ENCODE data around the gene URB1. TPM values are rescaled to one million over a fixed set of nuclear protein-coding genes. Genes with fewer than 3 reads are reported as not detected.

URB1 gene
- total RNA-seq, 2 experiments from 2014 or later, result 17.4 to 19.4 TPM

GRCh38 chr21:32366191-32366590, 26.6 kb downstream of the URB1 start:
- no peaks in the 10 kb centered on the region for H3K4me1 Mint-ChIP-seq (ENCODE audit: low read depth)
- DNase-seq, result no peak
- no peak for ATAC-seq
- no peaks in the 10 kb centered on the region for H3K9me3 Mint-ChIP-seq (ENCODE audit: insufficient read depth)
- POLR2A ChIA-PET, result no interaction called here
- peaks cover 65% of the 10 kb centered on the region for H3K36me3 Mint-ChIP-seq (ENCODE audit: low read depth)
- no peak overlapping the region for H3K27ac Mint-ChIP-seq
- CTCF ChIA-PET, result no interaction called here
- H3K27me3 Mint-ChIP-seq (ENCODE audit: low read depth), result no peaks in the 10 kb centered on the region
- no peak overlapping the region for H3K4me3 Mint-ChIP-seq

GRCh38 chr21:32364796-32365195, 28.0 kb downstream of the URB1 start:
- peak overlapping the region; percentile 32 for H3K27ac Mint-ChIP-seq
- no peaks in the 10 kb centered on the region for H3K4me1 Mint-ChIP-seq (ENCODE audit: low read depth)
- ChIA-PET CTCF (interaction anchor here (1.8 kb wide), 1 partner anchor 236 kb away, joined by 5 read pairs; no protein-coding TSS in a partner anchor), POLR2A (no interaction called here)
- DNase-seq (no peak), ATAC-seq (no peak)
- peaks cover 72% of the 10 kb centered on the region for H3K36me3 Mint-ChIP-seq (ENCODE audit: low read depth)
- no peak overlapping the region for H3K4me3 Mint-ChIP-seq
- no peaks in the 10 kb centered on the region for H3K27me3 Mint-ChIP-seq (ENCODE audit: low read depth)
- no peaks in the 10 kb centered on the region for H3K9me3 Mint-ChIP-seq (ENCODE audit: insufficient read depth)

GRCh38 chr21:32364387-32364786, 28.4 kb downstream of the URB1 start:
- H3K36me3 Mint-ChIP-seq (ENCODE audit: low read depth), result peaks cover 73% of the 10 kb centered on the region
- CTCF ChIA-PET, result interaction anchor here (1.8 kb wide), 1 partner anchor 237 kb away, joined by 5 read pairs; no protein-coding TSS in a partner anchor
- POLR2A ChIA-PET, result interaction anchor here (0.6 kb wide), 1 partner anchor 55 kb away, joined by 3 read pairs; no protein-coding TSS in a partner anchor
- H3K9me3 Mint-ChIP-seq (ENCODE audit: insufficient read depth), result no peaks in the 10 kb centered on the region
- H3K27ac Mint-ChIP-seq, result peak overlapping the region; percentile 32
- ATAC-seq, result no peak
- no peak for DNase-seq
- H3K4me1 Mint-ChIP-seq (ENCODE audit: low read depth), result no peaks in the 10 kb centered on the region
- no peaks in the 10 kb centered on the region for H3K27me3 Mint-ChIP-seq (ENCODE audit: low read depth)
- no peak overlapping the region for H3K4me3 Mint-ChIP-seq

GRCh38 chr21:32360401-32360975, 32.3 kb downstream of the URB1 start:
- ChIA-PET CTCF (interaction anchor here (1.0 kb wide), 1 partner anchor 241 kb away, joined by 5 read pairs; no protein-coding TSS in a partner anchor), POLR2A (no interaction called here)
- Mint-ChIP-seq H3K9me3 (ENCODE audit: insufficient read depth) (no peaks in the 10 kb centered on the region), H3K36me3 (ENCODE audit: low read depth) (peaks cover 75% of the 10 kb centered on the region), H3K4me1 (ENCODE audit: low read depth) (no peaks in the 10 kb centered on the region), H3K27ac (peak overlapping the region; percentile 3), H3K4me3 (no peak overlapping the region), H3K27me3 (ENCODE audit: low read depth) (no peaks in the 10 kb centered on the region)
- DNase-seq, result no peak
- no peak for ATAC-seq

GRCh38 chr21:32359719-32360260, 33.0 kb downstream of the URB1 start:
- H3K4me1 Mint-ChIP-seq (ENCODE audit: low read depth), result no peaks in the 10 kb centered on the region
- ChIA-PET POLR2A (no interaction called here), CTCF (interaction anchor here (1.0 to 1.2 kb wide), 2 partner anchors 211 to 241 kb away, joined by 3 to 5 read pairs; no protein-coding TSS in a partner anchor)
- H3K27me3 Mint-ChIP-seq (ENCODE audit: low read depth), result no peaks in the 10 kb centered on the region
- H3K27ac Mint-ChIP-seq, result peak overlapping the region; percentile 28
- no peak overlapping the region for H3K4me3 Mint-ChIP-seq
- no peak for DNase-seq
- H3K36me3 Mint-ChIP-seq (ENCODE audit: low read depth), result peaks cover 72% of the 10 kb centered on the region
- ATAC-seq, result no peak
- H3K9me3 Mint-ChIP-seq (ENCODE audit: insufficient read depth), result no peaks in the 10 kb centered on the region

- no peak overlapping the region for H3K4me3 Mint-ChIP-seq
- no peaks in the 10 kb centered on the region for H3K4me1 Mint-ChIP-seq (ENCODE audit: low read depth)
- H3K36me3 Mint-ChIP-seq (ENCODE audit: low read depth), result peaks cover 73% of the 10 kb centered on the region
- no peaks in the 10 kb centered on the region for H3K9me3 Mint-ChIP-seq (ENCODE audit: insufficient read depth)
- ChIA-PET POLR2A (no interaction called here), CTCF (interaction anchor here (0.9 kb wide), 1 partner anchor 183 kb away, joined by 3 read pairs; no protein-coding TSS in a partner anchor)
- no peaks in the 10 kb centered on the region for H3K27me3 Mint-ChIP-seq (ENCODE audit: low read depth)
- no peak for ATAC-seq
- no peak overlapping the region for H3K27ac Mint-ChIP-seq
- DNase-seq, result no peak
Observed at GRCh38 chr21:32356874-32357395, 35.9 kb downstream of the URB1 start.

- ATAC-seq (no peak), DNase-seq (no peak)
- ChIA-PET POLR2A (no interaction called here), CTCF (no interaction called here)
- H3K27me3 Mint-ChIP-seq (ENCODE audit: low read depth), result no peaks in the 10 kb centered on the region
- no peak overlapping the region for H3K4me3 Mint-ChIP-seq
- no peaks in the 10 kb centered on the region for H3K9me3 Mint-ChIP-seq (ENCODE audit: insufficient read depth)
- peaks cover 8% of the 10 kb centered on the region for H3K4me1 Mint-ChIP-seq (ENCODE audit: low read depth)
- H3K27ac Mint-ChIP-seq, result no peak overlapping the region
- peaks cover 67% of the 10 kb centered on the region for H3K36me3 Mint-ChIP-seq (ENCODE audit: low read depth)
Observed at GRCh38 chr21:32353002-32353711, 39.7 kb downstream of the URB1 start.

- no peak for ATAC-seq
- H3K36me3 Mint-ChIP-seq (ENCODE audit: low read depth), result peaks cover 69% of the 10 kb centered on the region
- POLR2A ChIA-PET, result interaction anchor here (0.5 kb wide), 1 partner anchor 111 kb away, joined by 3 read pairs; no protein-coding TSS in a partner anchor
- no peaks in the 10 kb centered on the region for H3K9me3 Mint-ChIP-seq (ENCODE audit: insufficient read depth)
- H3K27me3 Mint-ChIP-seq (ENCODE audit: low read depth), result no peaks in the 10 kb centered on the region
- H3K27ac Mint-ChIP-seq, result no peak overlapping the region
- no peak overlapping the region for H3K4me3 Mint-ChIP-seq
- DNase-seq, result no peak
- peaks cover 8% of the 10 kb centered on the region for H3K4me1 Mint-ChIP-seq (ENCODE audit: low read depth)
- CTCF ChIA-PET, result no interaction called here
Observed at GRCh38 chr21:32352526-32352925, 40.3 kb downstream of the URB1 start.

- H3K4me1 Mint-ChIP-seq (ENCODE audit: low read depth), result peaks cover 8% of the 10 kb centered on the region
- ChIA-PET POLR2A (no interaction called here), CTCF (no interaction called here)
- no peak overlapping the region for H3K27ac Mint-ChIP-seq
- ATAC-seq, result no peak
- peaks cover 72% of the 10 kb centered on the region for H3K36me3 Mint-ChIP-seq (ENCODE audit: low read depth)
- DNase-seq, result no peak
- no peaks in the 10 kb centered on the region for H3K9me3 Mint-ChIP-seq (ENCODE audit: insufficient read depth)
- H3K4me3 Mint-ChIP-seq, result no peak overlapping the region
- H3K27me3 Mint-ChIP-seq (ENCODE audit: low read depth), result no peaks in the 10 kb centered on the region
Observed at GRCh38 chr21:32351428-32351827, 41.4 kb downstream of the URB1 start.

GRCh38 chr21:32350981-32351380, 41.8 kb downstream of the URB1 start:
- CTCF ChIA-PET, result no interaction called here
- no peaks in the 10 kb centered on the region for H3K27me3 Mint-ChIP-seq (ENCODE audit: low read depth)
- H3K9me3 Mint-ChIP-seq (ENCODE audit: insufficient read depth), result no peaks in the 10 kb centered on the region
- ATAC-seq, result no peak
- peaks cover 74% of the 10 kb centered on the region for H3K36me3 Mint-ChIP-seq (ENCODE audit: low read depth)
- H3K4me3 Mint-ChIP-seq, result no peak overlapping the region
- no peak for DNase-seq
- peaks cover 8% of the 10 kb centered on the region for H3K4me1 Mint-ChIP-seq (ENCODE audit: low read depth)
- POLR2A ChIA-PET, result interaction anchor here (1.1 kb wide), 1 partner anchor 16 kb away, joined by 3 read pairs; no protein-coding TSS in a partner anchor
- H3K27ac Mint-ChIP-seq, result peak overlapping the region; percentile 58

- H3K9me3 Mint-ChIP-seq (ENCODE audit: insufficient read depth), result no peaks in the 10 kb centered on the region
- H3K27ac Mint-ChIP-seq, result peak overlapping the region; percentile 58
- H3K4me1 Mint-ChIP-seq (ENCODE audit: low read depth), result peaks cover 8% of the 10 kb centered on the region
- H3K36me3 Mint-ChIP-seq (ENCODE audit: low read depth), result peaks cover 76% of the 10 kb centered on the region
- POLR2A ChIA-PET, result interaction anchor here (0.6 to 1.1 kb wide), 2 partner anchors 15 to 596 kb away, joined by 3 read pairs; no protein-coding TSS in a partner anchor
- no peak for ATAC-seq
- no peaks in the 10 kb centered on the region for H3K27me3 Mint-ChIP-seq (ENCODE audit: low read depth)
- H3K4me3 Mint-ChIP-seq, result no peak overlapping the region
- CTCF ChIA-PET, result no interaction called here
- no peak for DNase-seq
Observed at GRCh38 chr21:32350211-32350980, 42.4 kb downstream of the URB1 start.

Data from activated CD8-positive, alpha-beta T cell treated with anti-CD3 and anti-CD28 coated beads, Interleukin-2, amount 10 ng/mL, durations not matched to agents 7 days and 5 days (primary cell).